ENCODE data around the gene BCAN. TPM values are rescaled to one million over a fixed set of nuclear protein-coding genes. Genes with fewer than 3 reads are reported as not detected.

BCAN gene
- total RNA-seq, 2 donors from 2014 or later = 0.29 to 0.60 TPM

- intact Hi-C loops (cut with DNase I) = no loop called here
- peak; percentile 90 for DNase-seq (ENCODE audit: low spot score)
These were observed 47.4 kb downstream of the BCAN start for GRCh38 chr1:156689035-156689952.

GRCh38 chr1:156689953-156690674 lies 48.2 kb downstream of the BCAN start:
- intact Hi-C loops (cut with DNase I) = loop anchor here (2.0 to 10.0 kb wide), 3 partner anchors 35 to 195 kb away; no protein-coding TSS in a partner anchor
- DNase-seq (ENCODE audit: low spot score) = no peak

GRCh38 chr1:156690675-156691036 lies 48.7 kb downstream of the BCAN start:
- intact Hi-C loops (cut with DNase I) = loop anchor here (2.0 to 10.0 kb wide), 3 partner anchors 34 to 194 kb away; no protein-coding TSS in a partner anchor
- no peak for DNase-seq (ENCODE audit: low spot score)

GRCh38 chr1:156691191-156691590 lies 49.3 kb downstream of the BCAN start:
- intact Hi-C loops (cut with DNase I) = loop anchor here (2.0 to 10.0 kb wide), 3 partner anchors 34 to 194 kb away; no protein-coding TSS in a partner anchor
- no peak for DNase-seq (ENCODE audit: low spot score)

GRCh38 chr1:156691665-156692440 lies 49.9 kb downstream of the BCAN start:
- intact Hi-C loops (cut with DNase I) = loop anchor here (2.0 to 10.0 kb wide), 3 partner anchors 33 to 193 kb away; no protein-coding TSS in a partner anchor
- no peak for DNase-seq (ENCODE audit: low spot score)

GRCh38 chr1:156692441-156692924 lies 50.6 kb downstream of the BCAN start:
- intact Hi-C loops (cut with DNase I) = loop anchor here in 1 of 2 donors (10.0 kb wide), 1 partner anchor 192 kb away; no protein-coding TSS in a partner anchor
- DNase-seq (ENCODE audit: low spot score) = no peak

GRCh38 chr1:156692925-156693847 lies 51.3 kb downstream of the BCAN start:
- intact Hi-C loops (cut with DNase I) = loop anchor here in 1 of 2 donors (10.0 kb wide), 1 partner anchor 192 kb away; no protein-coding TSS in a partner anchor
- no peak for DNase-seq (ENCODE audit: low spot score)

GRCh38 chr1:156693848-156694689 lies 52.2 kb downstream of the BCAN start:
- intact Hi-C loops (cut with DNase I) = loop anchor here in 1 of 2 donors (10.0 kb wide), 1 partner anchor 191 kb away; no protein-coding TSS in a partner anchor
- no peak for DNase-seq (ENCODE audit: low spot score)

- no peak for DNase-seq (ENCODE audit: low spot score)
- intact Hi-C loops (cut with DNase I) = loop anchor here in 1 of 2 donors (10.0 kb wide), 1 partner anchor 190 kb away; no protein-coding TSS in a partner anchor
These were observed 52.7 kb downstream of the BCAN start for GRCh38 chr1:156694690-156694962.

- intact Hi-C loops (cut with DNase I) = loop anchor here in 1 of 2 donors (10.0 kb wide), 1 partner anchor 188 kb away; no protein-coding TSS in a partner anchor
- DNase-seq (ENCODE audit: low spot score) = no peak
These were observed 54.8 kb downstream of the BCAN start for GRCh38 chr1:156696755-156697154.

- no peak for DNase-seq (ENCODE audit: low spot score)
- intact Hi-C loops (cut with DNase I) = loop anchor here in 1 of 2 donors (10.0 kb wide), 1 partner anchor 187 kb away; no protein-coding TSS in a partner anchor
These were observed 55.6 kb downstream of the BCAN start for GRCh38 chr1:156697481-156697880.

GRCh38 chr1:156698995-156699394 lies 57.1 kb downstream of the BCAN start:
- no peak for DNase-seq (ENCODE audit: low spot score)
- intact Hi-C loops (cut with DNase I) = loop anchor here in 1 of 2 donors (10.0 kb wide), 1 partner anchor 186 kb away; no protein-coding TSS in a partner anchor

GRCh38 chr1:156700736-156701531 lies 59.0 kb downstream of the BCAN start:
- intact Hi-C loops (cut with DNase I) = no loop called here
- DNase-seq (ENCODE audit: low spot score) = no peak

GRCh38 chr1:156703336-156703735 lies 61.4 kb downstream of the BCAN start:
- DNase-seq (ENCODE audit: low spot score) = no peak
- intact Hi-C loops (cut with DNase I) = no loop called here

- intact Hi-C loops (cut with DNase I) = no loop called here
- DNase-seq (ENCODE audit: low spot score) = no peak
These were observed 61.8 kb downstream of the BCAN start for GRCh38 chr1:156703741-156704140.

GRCh38 chr1:156704166-156704711 lies 62.3 kb downstream of the BCAN start:
- no peak for DNase-seq (ENCODE audit: low spot score)
- intact Hi-C loops (cut with DNase I) = no loop called here
